Peyer's patch (tissue), 4 donors: ENCODE results near the gene SYNJ2. TPM values are rescaled to one million over a fixed set of nuclear protein-coding genes. Genes with fewer than 3 reads are reported as not detected.

Experiments used
- DNase-seq, 3 donors: peaks; one replicate each; pipeline ENCODE4 v3.0.0-alpha.2; 2017 to 2019
- H3K27ac ChIP-seq, 4 donors: fragments of 200-600 bp; sonication (generic); one replicate each; pipeline ENCODE4 v1.5.1; 2016 to 2019
- H3K27me3 ChIP-seq, 2 donors: fragments of 200-600 bp; sonication (generic); one replicate each; pipeline ENCODE4 v1.5.1; 2019
- H3K36me3 ChIP-seq, 3 donors: fragments of 200-600 bp; sonication (generic); one replicate each; pipeline ENCODE4 v1.5.1; 2016 to 2019
- H3K4me1 ChIP-seq, 4 donors: fragments of 200-600 bp; sonication (generic); one replicate each; pipeline ENCODE4 v1.5.1; 2016 to 2019
- H3K4me3 ChIP-seq, 4 donors: fragments of 200-600 bp; sonication (generic); 1 replicate in 3 of 4; 2 replicates in 1 of 4; pipeline ENCODE4 v1.5.1; 2016 to 2019; ENCODE audit warnings: mild to moderate bottlenecking in 1 of 4
- H3K9me3 ChIP-seq, 4 donors: fragments of 200-600 bp; sonication (generic); one replicate each; pipeline ENCODE4 v1.5.1; 2016 to 2019; ENCODE audit warnings: mild to moderate bottlenecking in 1 of 4
- CTCF ChIP-seq, 6 experiments: fragments of 450-650 bp in 4 of 6; fragments of 200-600 bp in 2 of 6; sonication (generic) in 1 of 6; IDR thresholded peaks; one replicate each; pipeline ENCODE4 v1.5.1; 2017 to 2019; ENCODE audit warnings: antibody characterized with exemption in 6 of 6, mild to moderate bottlenecking in 3 of 6, moderate library complexity in 1 of 6
- POLR2A ChIP-seq, 2 donors: fragments of 450-650 bp; IDR thresholded peaks; one replicate each; pipeline ENCODE4 v1.5.1; 2017; ENCODE audit warnings: antibody characterized with exemption in 2 of 2, mild to moderate bottlenecking in 2 of 2, moderate library complexity in 2 of 2
- total RNA-seq, 4 donors: library from RNA; depleted of rRNA; stranded (reverse); fragments of >200 nt; gene quantifications; one replicate each; pipeline ENCODE4 v1.1.0, GENCODE V29; 2016

Gene SYNJ2
- total RNA-seq, 4 donors from 2014 or later = 26.8 to 47.2 (median 34.0) TPM

DNA sequence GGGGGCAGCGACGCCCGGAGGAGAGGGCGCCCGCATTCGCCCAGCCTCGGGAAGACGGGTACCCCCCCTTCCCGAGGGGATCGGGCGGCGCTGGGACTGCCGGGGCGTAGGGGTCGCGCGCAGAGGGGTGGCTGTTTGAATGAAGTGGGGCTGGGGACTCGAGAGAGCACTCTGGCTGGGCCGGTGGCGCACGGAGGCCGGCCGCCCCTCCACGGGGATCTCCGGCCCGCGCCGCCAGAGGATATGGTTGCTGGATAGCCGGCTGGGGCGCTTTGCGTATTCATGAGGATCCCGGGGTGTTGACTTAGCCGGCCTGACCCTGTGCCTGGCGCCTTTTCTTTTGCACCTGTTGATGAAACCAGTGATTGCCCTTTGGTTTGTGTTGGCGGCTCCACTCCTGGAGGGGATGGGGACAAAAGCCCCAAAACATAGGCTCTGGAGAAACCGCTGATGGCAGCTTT, 469 bp downstream of the SYNJ2 start:
- no peak for TF ChIP-seq CTCF (IDR thresholded peaks at IDR 0.05)
- no peak for TF ChIP-seq POLR2A (IDR thresholded peaks at IDR 0.05)
- Histone ChIP-seq H3K4me1 (peaks cover 0 to 36% (median 5%) of the 10 kb centered on the region in 4 donors), H3K36me3 (no peaks in the 10 kb centered on the region), H3K9me3 (no peaks in the 10 kb centered on the region), H3K27me3 (no peaks in the 10 kb centered on the region), H3K4me3 (peak overlapping the region; percentile 88 to 100 (median 93)), H3K27ac (peak overlapping the region; percentile 79 to 94 (median 88))
- peak; percentile 60 to 78 (median 71) for DNase-seq

- H3K9me3 ChIP-seq = no peaks in the 10 kb centered on the region
- peak; percentile 33 to 61 (median 52) for DNase-seq
- TF ChIP-seq POLR2A (IDR thresholded peaks at IDR 0.05) (no peak), CTCF (IDR thresholded peaks at IDR 0.05) (peak in 4 of 6 experiments; percentile 16 to 51 (median 42))
- no peaks in the 10 kb centered on the region for H3K27me3 ChIP-seq
- peak overlapping the region; percentile 88 to 100 (median 93) for H3K4me3 ChIP-seq
- peak overlapping the region; percentile 79 to 94 (median 88) for H3K27ac ChIP-seq
- peaks cover 0 to 36% (median 5%) of the 10 kb centered on the region in 4 donors for H3K4me1 ChIP-seq
- no peaks in the 10 kb centered on the region for H3K36me3 ChIP-seq
Measured at GRCh38 chr6:157982563-157983405, 1.1 kb downstream of the SYNJ2 start.

GRCh38 chr6:157983406-157984119, 1.9 kb downstream of the SYNJ2 start:
- peaks cover 0 to 36% (median 5%) of the 10 kb centered on the region in 4 donors for H3K4me1 ChIP-seq
- H3K9me3 ChIP-seq = no peaks in the 10 kb centered on the region
- H3K27me3 ChIP-seq = no peaks in the 10 kb centered on the region
- no peak overlapping the region for H3K27ac ChIP-seq
- H3K36me3 ChIP-seq = no peaks in the 10 kb centered on the region
- TF ChIP-seq CTCF (IDR thresholded peaks at IDR 0.05) = no peak
- TF ChIP-seq POLR2A (IDR thresholded peaks at IDR 0.05) = no peak
- peak in 1 of 3 donors; percentile 2 for DNase-seq
- H3K4me3 ChIP-seq = peak overlapping the region in 2 of 4 donors; percentile 88 to 100

- peak in 1 of 3 donors; percentile 14 for DNase-seq
- H3K9me3 ChIP-seq = no peaks in the 10 kb centered on the region
- H3K4me3 ChIP-seq = no peak overlapping the region
- no peak for TF ChIP-seq POLR2A (IDR thresholded peaks at IDR 0.05)
- TF ChIP-seq CTCF (IDR thresholded peaks at IDR 0.05) = no peak
- H3K27ac ChIP-seq = no peak overlapping the region
- no peaks in the 10 kb centered on the region for H3K36me3 ChIP-seq
- peaks cover 0 to 36% (median 5%) of the 10 kb centered on the region in 4 donors for H3K4me1 ChIP-seq
- no peaks in the 10 kb centered on the region for H3K27me3 ChIP-seq
Measured at GRCh38 chr6:157984128-157984527, 2.5 kb downstream of the SYNJ2 start.

DNA sequence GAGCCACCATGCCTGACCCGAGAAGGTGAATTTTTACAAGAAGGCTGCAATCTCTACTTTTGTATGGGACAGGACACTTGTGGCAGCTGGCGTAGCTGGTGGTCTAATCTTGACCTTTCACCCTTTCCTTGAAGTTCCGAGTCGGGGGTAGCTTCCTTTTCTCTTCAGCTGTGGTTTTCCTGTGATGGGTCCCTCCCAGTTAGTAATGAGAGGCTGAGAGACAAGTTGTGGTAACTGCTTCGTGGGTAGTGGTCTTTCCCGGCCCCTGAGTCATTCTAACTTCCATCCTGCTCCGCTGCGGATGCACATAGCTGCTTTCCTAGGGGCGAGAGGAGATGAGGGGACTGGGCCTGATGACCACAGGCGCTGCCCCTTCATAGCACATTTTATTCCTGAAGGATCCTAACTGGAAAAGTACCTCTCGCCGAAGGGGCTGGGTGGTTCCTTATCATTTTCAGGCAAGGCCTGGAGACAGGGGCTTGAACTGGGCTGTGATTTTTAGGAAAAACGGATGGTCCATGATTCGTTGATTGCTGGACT, 3.1 kb downstream of the SYNJ2 start:
- no peaks in the 10 kb centered on the region for H3K36me3 ChIP-seq
- peaks cover 3 to 40% (median 7%) of the 10 kb centered on the region in 4 donors for H3K4me1 ChIP-seq
- H3K27me3 ChIP-seq = no peaks in the 10 kb centered on the region
- DNase-seq = peak in 2 of 3 donors; percentile 29 to 38
- no peak overlapping the region for H3K27ac ChIP-seq
- no peak overlapping the region for H3K4me3 ChIP-seq
- H3K9me3 ChIP-seq = no peaks in the 10 kb centered on the region
- no peak for TF ChIP-seq CTCF (IDR thresholded peaks at IDR 0.05)
- TF ChIP-seq POLR2A (IDR thresholded peaks at IDR 0.05) = no peak
